Progenitor cell of endocrine pancreas (in vitro differentiated cells): ENCODE data around the gene SOX10. TPM values are rescaled to one million over a fixed set of nuclear protein-coding genes. Genes with fewer than 3 reads are reported as not detected.

Experiments
- DNase-seq: peaks from one replicate; pipeline ENCODE4 v3.0.0; 2021; ENCODE audit warnings: low spot score; ENCODE audit not compliant: unreplicated experiment
- H3K27ac Mint-ChIP-seq: 2 replicates; pipeline ENCODE4 v1.8.0; 2021; ENCODE audit warnings: mild to moderate bottlenecking, moderate library complexity, mixed read lengths
- H3K27me3 Mint-ChIP-seq: 2 replicates; pipeline ENCODE4 v1.8.0; 2021; ENCODE audit warnings: mixed read lengths
- H3K36me3 Mint-ChIP-seq: 2 replicates; pipeline ENCODE4 v1.8.0; 2022; ENCODE audit warnings: mixed read lengths; ENCODE audit not compliant: insufficient read depth
- H3K4me1 Mint-ChIP-seq: 2 replicates; pipeline ENCODE4 v1.8.0; 2021; ENCODE audit warnings: low read depth, mixed read lengths
- H3K4me3 Mint-ChIP-seq: 2 replicates; pipeline ENCODE4 v1.8.0; 2021; ENCODE audit warnings: low read depth, mild to moderate bottlenecking, moderate library complexity, mixed read lengths
- H3K9me3 Mint-ChIP-seq: 2 replicates; pipeline ENCODE4 v1.8.0; 2021; ENCODE audit warnings: low read depth, mixed read lengths
- total RNA-seq: library from RNA; stranded (reverse); gene quantifications from 2 replicates; pipeline ENCODE4 v1.2.1, GENCODE V29; 2021
- TF ChIP-seq, protein P1 (sequence below): fragments of 200-600 bp; sonication (generic); IDR thresholded peaks from one replicate; pipeline ENCODE4 v1.5.0; 2021; ENCODE audit warnings: antibody characterized with exemption, mild to moderate bottlenecking; ENCODE audit not compliant: unreplicated experiment

Gene SOX10
- total RNA-seq, 1 donor from 2014 or later: 1.3 TPM

- peaks cover 2% of the 10 kb centered on the region for H3K4me1 Mint-ChIP-seq
- TF ChIP-seq, protein P1, sequence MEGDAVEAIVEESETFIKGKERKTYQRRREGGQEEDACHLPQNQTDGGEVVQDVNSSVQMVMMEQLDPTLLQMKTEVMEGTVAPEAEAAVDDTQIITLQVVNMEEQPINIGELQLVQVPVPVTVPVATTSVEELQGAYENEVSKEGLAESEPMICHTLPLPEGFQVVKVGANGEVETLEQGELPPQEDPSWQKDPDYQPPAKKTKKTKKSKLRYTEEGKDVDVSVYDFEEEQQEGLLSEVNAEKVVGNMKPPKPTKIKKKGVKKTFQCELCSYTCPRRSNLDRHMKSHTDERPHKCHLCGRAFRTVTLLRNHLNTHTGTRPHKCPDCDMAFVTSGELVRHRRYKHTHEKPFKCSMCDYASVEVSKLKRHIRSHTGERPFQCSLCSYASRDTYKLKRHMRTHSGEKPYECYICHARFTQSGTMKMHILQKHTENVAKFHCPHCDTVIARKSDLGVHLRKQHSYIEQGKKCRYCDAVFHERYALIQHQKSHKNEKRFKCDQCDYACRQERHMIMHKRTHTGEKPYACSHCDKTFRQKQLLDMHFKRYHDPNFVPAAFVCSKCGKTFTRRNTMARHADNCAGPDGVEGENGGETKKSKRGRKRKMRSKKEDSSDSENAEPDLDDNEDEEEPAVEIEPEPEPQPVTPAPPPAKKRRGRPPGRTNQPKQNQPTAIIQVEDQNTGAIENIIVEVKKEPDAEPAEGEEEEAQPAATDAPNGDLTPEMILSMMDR: no peak
- H3K27me3 Mint-ChIP-seq: peaks cover 40% of the 10 kb centered on the region
- DNase-seq: no peak
- no peak overlapping the region for H3K27ac Mint-ChIP-seq
- no peak overlapping the region for H3K4me3 Mint-ChIP-seq
- H3K36me3 Mint-ChIP-seq: peaks cover 2% of the 10 kb centered on the region
- H3K9me3 Mint-ChIP-seq: no peaks in the 10 kb centered on the region
Observed at GRCh38 chr22:37985050-37985585, 763 bp upstream of the SOX10 start.

DNA sequence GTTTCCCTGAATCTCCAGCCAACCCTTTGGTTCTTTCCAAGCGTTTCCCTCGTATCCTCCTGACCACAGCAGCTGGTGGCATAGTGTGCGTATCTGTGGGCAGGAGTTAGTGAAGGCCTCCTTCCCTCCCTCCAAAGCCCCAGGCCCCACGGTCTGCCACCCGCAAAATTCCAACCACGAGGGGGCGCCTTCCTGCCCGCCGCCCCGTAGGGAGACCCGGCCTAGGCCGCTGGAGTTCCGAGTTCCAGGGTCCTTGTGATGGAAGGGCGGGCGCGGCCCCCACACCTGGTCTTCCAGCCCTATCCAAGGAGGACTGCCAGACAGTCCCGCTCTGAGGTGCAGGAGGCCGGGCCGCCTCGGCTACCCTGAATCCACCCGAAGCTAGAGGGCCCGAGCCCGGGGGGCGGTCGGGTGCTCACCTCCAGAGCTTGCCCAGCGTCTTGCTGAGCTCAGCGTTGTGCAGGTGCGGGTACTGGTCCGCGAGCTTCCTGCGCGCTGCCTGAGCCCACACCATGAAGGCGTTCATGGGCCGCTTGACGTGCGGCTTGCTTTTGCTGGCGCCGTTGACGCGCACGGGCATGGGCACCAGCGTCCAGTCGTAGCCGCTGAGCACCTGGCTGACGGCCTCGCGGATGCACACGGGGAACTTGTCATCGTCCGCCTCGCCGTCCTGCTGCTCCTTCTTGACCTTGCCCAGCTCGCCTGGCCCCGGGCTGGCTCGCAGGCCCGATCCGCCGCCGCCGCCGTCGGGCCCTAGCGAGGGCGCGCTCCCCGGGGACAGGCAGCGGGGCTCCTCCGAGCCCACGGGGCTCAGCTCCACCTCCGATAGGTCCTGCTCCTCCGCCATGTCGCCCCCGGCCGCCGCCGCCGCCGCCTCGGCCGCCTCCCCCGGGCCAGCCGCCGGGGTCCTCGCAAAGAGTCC, 1.2 kb downstream of the SOX10 start:
- TF ChIP-seq, protein P1: peak; percentile 67
- H3K4me3 Mint-ChIP-seq: no peak overlapping the region
- H3K27me3 Mint-ChIP-seq: peaks cover 40% of the 10 kb centered on the region
- H3K36me3 Mint-ChIP-seq: peaks cover 2% of the 10 kb centered on the region
- peaks cover 2% of the 10 kb centered on the region for H3K4me1 Mint-ChIP-seq
- no peaks in the 10 kb centered on the region for H3K9me3 Mint-ChIP-seq
- peak; percentile 36 for DNase-seq
- peak overlapping the region; percentile 74 for H3K27ac Mint-ChIP-seq

GRCh38 chr22:37982151-37982785, 2.1 kb downstream of the SOX10 start:
- no peak for DNase-seq
- H3K9me3 Mint-ChIP-seq: no peaks in the 10 kb centered on the region
- H3K4me3 Mint-ChIP-seq: no peak overlapping the region
- peak overlapping the region; percentile 74 for H3K27ac Mint-ChIP-seq
- peaks cover 2% of the 10 kb centered on the region for H3K36me3 Mint-ChIP-seq
- H3K4me1 Mint-ChIP-seq: peaks cover 2% of the 10 kb centered on the region
- peaks cover 40% of the 10 kb centered on the region for H3K27me3 Mint-ChIP-seq
- TF ChIP-seq, protein P1: no peak

DNA sequence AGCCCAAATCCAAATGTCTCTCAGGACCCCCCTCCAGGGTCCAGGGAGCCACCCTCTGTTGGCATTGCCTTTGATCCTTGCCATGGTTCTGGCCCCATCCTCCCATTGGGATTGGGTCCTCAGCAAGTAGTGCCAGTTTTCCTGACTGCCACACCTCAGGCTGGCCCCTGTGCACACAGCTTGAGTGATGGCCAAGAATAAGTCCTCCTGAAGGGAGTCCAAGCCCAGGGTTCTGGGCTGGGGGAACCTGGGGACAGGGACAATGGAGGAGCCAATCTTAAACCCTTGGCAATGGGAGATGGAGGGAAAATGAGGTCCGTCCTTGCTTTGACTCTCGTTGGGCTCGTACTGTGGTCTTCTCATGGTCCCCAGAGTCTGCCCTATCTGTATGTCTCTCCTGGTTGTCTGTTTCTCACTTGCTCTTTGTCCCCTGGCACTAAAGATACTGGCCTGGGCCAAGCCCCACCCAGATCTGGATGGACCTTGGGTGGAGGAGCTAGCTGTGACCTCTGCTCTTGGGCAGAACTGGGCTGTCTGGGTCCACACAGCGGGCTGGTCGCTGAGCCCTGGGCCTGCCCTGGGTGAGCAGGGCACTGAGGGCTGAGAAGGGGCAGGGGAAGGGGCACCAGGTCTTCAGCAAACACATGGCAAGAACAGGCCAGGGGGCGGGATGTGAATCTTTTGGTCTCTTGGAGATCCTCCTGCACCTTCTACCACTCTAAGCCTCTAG, 2.9 kb downstream of the SOX10 start:
- no peak for DNase-seq
- TF ChIP-seq, protein P1: no peak
- peaks cover 2% of the 10 kb centered on the region for H3K4me1 Mint-ChIP-seq
- H3K9me3 Mint-ChIP-seq: no peaks in the 10 kb centered on the region
- H3K36me3 Mint-ChIP-seq: peaks cover 3% of the 10 kb centered on the region
- H3K4me3 Mint-ChIP-seq: no peak overlapping the region
- H3K27me3 Mint-ChIP-seq: peaks cover 40% of the 10 kb centered on the region
- H3K27ac Mint-ChIP-seq: no peak overlapping the region

- no peaks in the 10 kb centered on the region for H3K9me3 Mint-ChIP-seq
- no peak overlapping the region for H3K4me3 Mint-ChIP-seq
- peaks cover 33% of the 10 kb centered on the region for H3K27me3 Mint-ChIP-seq
- no peaks in the 10 kb centered on the region for H3K4me1 Mint-ChIP-seq
- DNase-seq: no peak
- H3K36me3 Mint-ChIP-seq: peaks cover 8% of the 10 kb centered on the region
- TF ChIP-seq, protein P1: no peak
- H3K27ac Mint-ChIP-seq: no peak overlapping the region
Observed at GRCh38 chr22:37979782-37980181, 4.6 kb downstream of the SOX10 start.
